Coronary artery (tissue), 2 donors: Measurements from ENCODE around the gene TLR2.

Source experiments
- DNase-seq: peaks from one replicate; pipeline ENCODE4 v3.0.0-alpha.2; 2017; ENCODE audit warnings: low spot score
- H3K27ac ChIP-seq, 2 donors: fragments of 200-600 bp; sonication (generic); one replicate each; pipeline ENCODE4 v1.5.1; 2016 to 2019
- H3K4me3 ChIP-seq: fragments of 200-600 bp; sonication (generic); 2 replicates; pipeline ENCODE4 v1.5.1; 2016; ENCODE audit warnings: mild to moderate bottlenecking, moderate library complexity
- TF ChIP-seq, protein P1 (sequence below): fragments of 200-600 bp; sonication (generic); IDR thresholded peaks from one replicate; pipeline ENCODE4 v1.5.1; 2019; ENCODE audit warnings: antibody characterized with exemption

Gene TLR2

DNA sequence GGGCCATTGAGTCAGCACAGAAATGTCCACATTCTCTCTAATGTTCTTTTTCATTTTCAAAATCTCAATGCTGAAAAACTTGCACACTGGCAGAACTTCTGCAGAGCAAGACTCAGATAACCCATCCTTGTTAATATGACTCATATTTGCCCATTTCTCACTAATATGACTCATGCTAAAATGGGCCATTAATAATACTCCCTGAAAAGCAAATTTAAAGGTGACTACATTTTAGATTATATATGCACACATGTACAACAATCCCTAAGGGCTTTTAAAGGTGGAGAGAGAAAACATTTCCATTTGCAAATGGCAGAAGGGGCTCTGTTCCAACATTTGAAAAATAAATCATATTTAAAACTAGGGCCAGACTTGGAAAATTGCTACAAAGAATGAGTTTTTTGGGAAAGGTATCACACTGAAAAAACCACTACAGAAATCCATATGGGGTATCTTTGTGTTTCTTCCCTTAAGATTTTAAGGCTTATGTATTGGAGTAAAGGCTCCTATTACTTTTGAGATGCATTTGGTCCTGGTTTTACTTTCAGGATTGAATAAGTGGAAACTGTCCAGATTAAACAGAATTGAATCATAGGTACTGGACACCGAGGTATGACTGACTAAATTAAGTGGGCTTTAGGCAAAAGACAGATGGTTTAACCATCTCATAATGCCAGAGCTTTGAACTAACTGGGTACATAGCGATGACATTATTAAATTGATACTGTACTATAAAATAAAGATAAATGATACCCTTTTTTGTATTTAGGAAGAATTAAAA is 30.0 kb downstream of the TLR2 start:
- TF ChIP-seq, protein P1, sequence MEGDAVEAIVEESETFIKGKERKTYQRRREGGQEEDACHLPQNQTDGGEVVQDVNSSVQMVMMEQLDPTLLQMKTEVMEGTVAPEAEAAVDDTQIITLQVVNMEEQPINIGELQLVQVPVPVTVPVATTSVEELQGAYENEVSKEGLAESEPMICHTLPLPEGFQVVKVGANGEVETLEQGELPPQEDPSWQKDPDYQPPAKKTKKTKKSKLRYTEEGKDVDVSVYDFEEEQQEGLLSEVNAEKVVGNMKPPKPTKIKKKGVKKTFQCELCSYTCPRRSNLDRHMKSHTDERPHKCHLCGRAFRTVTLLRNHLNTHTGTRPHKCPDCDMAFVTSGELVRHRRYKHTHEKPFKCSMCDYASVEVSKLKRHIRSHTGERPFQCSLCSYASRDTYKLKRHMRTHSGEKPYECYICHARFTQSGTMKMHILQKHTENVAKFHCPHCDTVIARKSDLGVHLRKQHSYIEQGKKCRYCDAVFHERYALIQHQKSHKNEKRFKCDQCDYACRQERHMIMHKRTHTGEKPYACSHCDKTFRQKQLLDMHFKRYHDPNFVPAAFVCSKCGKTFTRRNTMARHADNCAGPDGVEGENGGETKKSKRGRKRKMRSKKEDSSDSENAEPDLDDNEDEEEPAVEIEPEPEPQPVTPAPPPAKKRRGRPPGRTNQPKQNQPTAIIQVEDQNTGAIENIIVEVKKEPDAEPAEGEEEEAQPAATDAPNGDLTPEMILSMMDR, result no peak
- Histone ChIP-seq H3K27ac (no peak overlapping the region), H3K4me3 (no peak overlapping the region)
- no peak for DNase-seq

DNA sequence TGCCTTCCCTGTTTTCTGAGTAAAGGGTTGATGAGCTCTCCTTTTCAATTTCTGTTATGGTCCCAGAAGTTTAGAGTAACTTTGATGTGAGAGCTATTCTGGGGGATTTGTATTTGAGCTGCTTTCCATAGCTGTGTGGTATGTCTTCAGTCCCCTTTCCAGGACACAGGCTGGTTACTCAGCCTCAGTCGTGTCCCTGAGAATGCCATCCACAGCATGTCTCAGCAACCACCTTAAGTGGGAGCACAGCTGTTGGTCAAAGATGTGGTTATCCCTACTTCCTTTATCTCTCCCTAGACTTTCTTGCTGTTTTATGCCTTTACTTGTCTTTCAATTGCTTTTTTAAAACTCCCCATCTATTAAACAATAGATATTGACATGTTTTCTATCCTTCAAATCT is 38.0 kb downstream of the TLR2 start:
- TF ChIP-seq, protein P1, result no peak
- no peak for DNase-seq
- H3K27ac ChIP-seq, result no peak overlapping the region
- H3K4me3 ChIP-seq, result no peak overlapping the region

DNA sequence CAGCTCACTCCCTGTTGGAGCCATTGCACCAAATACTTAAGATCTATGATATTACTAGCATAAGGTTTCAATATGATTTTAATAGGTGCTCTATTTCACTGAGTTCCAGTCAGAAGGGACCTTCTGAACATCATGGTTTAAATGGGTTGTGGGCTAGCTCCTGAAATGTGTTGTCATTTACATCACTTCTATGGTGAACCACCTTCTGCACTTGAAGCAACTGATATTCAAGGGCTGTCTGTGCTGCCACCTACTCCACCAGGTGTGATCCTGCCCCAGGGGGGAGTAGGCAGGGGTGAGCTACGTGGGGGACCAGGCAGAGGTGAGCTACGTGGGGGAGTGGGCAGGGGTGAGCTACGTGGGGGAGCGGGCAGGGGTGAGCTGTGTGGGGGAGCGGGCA is 40.5 kb downstream of the TLR2 start:
- no peak overlapping the region for H3K4me3 ChIP-seq
- H3K27ac ChIP-seq, result no peak overlapping the region
- no peak for DNase-seq
- TF ChIP-seq, protein P1, result no peak

GRCh38 chr4:153725136-153725830 is 41.2 kb downstream of the TLR2 start:
- H3K4me3 ChIP-seq, result no peak overlapping the region
- no peak overlapping the region for H3K27ac ChIP-seq
- TF ChIP-seq, protein P1, result no peak
- no peak for DNase-seq

DNA sequence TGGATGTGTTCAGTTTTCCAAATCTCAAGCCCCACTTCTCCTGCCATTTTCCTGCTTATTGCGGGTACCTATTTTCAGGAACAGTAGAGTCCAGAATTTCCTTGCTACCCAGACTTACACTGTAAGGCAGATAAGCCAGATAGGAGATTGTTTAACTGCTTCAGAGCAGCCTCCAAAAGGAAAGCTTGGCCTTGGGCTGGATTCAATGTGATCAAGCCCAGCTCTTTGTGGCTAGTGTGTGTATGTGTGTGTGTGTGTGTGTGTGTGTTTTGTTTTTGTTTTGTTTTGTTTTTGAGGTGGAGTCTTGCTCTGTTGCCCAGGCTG is 41.7 kb downstream of the TLR2 start:
- no peak for DNase-seq
- peak overlapping the region in 1 of 2 donors; percentile 7 for H3K27ac ChIP-seq
- H3K4me3 ChIP-seq, result no peak overlapping the region
- TF ChIP-seq, protein P1, result no peak

DNA sequence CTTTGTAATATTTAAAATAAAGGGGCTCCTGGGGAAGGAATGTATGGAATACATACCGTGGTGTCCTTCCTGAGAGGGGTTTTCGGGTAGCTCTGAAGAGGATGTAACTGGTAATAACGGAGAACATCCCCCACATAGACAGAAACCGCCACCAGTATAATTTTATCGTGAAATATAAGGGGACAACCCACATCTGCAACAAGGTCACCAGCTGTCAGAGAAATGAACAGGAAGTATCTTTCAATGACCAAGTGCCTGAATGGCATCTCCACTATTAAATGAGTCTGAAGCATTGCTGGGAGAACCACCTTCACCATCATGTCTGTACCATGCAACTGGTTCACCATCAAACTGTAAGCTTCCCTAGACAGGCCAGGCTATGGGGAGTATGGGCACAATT is 44.1 kb downstream of the TLR2 start:
- TF ChIP-seq, protein P1, result no peak
- Histone ChIP-seq H3K27ac (no peak overlapping the region), H3K4me3 (no peak overlapping the region)
- DNase-seq, result no peak

GRCh38 chr4:153728660-153729059 is 44.6 kb downstream of the TLR2 start:
- no peak for DNase-seq
- TF ChIP-seq, protein P1, result no peak
- Histone ChIP-seq H3K27ac (no peak overlapping the region), H3K4me3 (no peak overlapping the region)
